ENCODE measurements around the gene ACOX1. TPM values are rescaled to one million over a fixed set of nuclear protein-coding genes. Genes with fewer than 3 reads are reported as not detected.
A peak's percentile ranks its signal among the peaks of the same experiment; 100 is the strongest.

ACOX1 gene
- total RNA-seq, 4 donors from 2014 or later, result 46.9 to 73.3 (median 62.3) TPM

- intact Hi-C loops (cut with DNase I), result no loop called here
- peaks cover 11 to 46% (median 26%) of the 10 kb centered on the region in 3 donors for H3K4me1 ChIP-seq
- DNase-seq, result no peak
- H3K9me3 ChIP-seq, result no peaks in the 10 kb centered on the region
- peak overlapping the region in 3 of 4 donors; percentile 35 to 46 (median 38) for H3K27ac ChIP-seq
- H3K4me3 ChIP-seq, result no peak overlapping the region
- H3K27me3 ChIP-seq, result no peaks in the 10 kb centered on the region
- 13 to 33% methylated on average over 3 to 6 of the region's 31 CpGs for WGBS, 2 donors
- peaks cover 0 to 49% (median 0%) of the 10 kb centered on the region in 3 donors for H3K36me3 ChIP-seq
- no peak for TF ChIP-seq POLR2A (IDR thresholded peaks at IDR 0.05)
- TF ChIP-seq, protein P1, sequence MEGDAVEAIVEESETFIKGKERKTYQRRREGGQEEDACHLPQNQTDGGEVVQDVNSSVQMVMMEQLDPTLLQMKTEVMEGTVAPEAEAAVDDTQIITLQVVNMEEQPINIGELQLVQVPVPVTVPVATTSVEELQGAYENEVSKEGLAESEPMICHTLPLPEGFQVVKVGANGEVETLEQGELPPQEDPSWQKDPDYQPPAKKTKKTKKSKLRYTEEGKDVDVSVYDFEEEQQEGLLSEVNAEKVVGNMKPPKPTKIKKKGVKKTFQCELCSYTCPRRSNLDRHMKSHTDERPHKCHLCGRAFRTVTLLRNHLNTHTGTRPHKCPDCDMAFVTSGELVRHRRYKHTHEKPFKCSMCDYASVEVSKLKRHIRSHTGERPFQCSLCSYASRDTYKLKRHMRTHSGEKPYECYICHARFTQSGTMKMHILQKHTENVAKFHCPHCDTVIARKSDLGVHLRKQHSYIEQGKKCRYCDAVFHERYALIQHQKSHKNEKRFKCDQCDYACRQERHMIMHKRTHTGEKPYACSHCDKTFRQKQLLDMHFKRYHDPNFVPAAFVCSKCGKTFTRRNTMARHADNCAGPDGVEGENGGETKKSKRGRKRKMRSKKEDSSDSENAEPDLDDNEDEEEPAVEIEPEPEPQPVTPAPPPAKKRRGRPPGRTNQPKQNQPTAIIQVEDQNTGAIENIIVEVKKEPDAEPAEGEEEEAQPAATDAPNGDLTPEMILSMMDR (IDR thresholded peaks at IDR 0.05), result peak; percentile 25 to 79 (median 64)
Observed at GRCh38 chr17:76000016-76000754, 21.2 kb upstream of the ACOX1 start.

DNA sequence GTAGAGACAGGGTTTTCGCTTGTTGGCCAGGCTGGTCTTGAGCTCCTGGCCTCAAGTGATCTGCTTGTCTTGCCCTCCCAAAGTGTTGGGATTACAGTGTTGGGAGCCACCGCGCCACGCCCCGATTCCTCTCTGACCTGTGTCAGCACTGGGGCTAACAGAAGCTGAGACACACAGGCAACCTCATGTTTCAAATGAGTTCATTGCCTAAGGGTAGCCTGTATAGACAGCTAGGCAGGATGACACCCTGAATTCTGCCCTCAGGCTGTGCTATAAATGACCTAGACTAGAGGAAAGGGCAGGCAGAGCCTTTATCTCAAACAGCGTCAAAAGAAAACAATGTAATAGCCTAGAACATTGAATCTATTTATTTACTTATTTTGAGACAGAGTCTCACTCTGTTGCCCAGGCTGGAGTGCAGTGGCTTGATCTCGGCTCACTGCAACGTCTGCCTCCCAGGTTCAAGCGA is 19.4 kb upstream of the ACOX1 start:
- no peak overlapping the region for H3K4me3 ChIP-seq
- H3K27ac ChIP-seq, result peak overlapping the region in 2 of 4 donors; percentile 74 to 76
- intact Hi-C loops (cut with DNase I), result no loop called here
- peaks cover 11 to 44% (median 26%) of the 10 kb centered on the region in 3 donors for H3K4me1 ChIP-seq
- H3K9me3 ChIP-seq, result no peaks in the 10 kb centered on the region
- H3K36me3 ChIP-seq, result peaks cover 0 to 49% (median 0%) of the 10 kb centered on the region in 3 donors
- 87 to 90% methylated on average over 6 to 7 of the region's 9 CpGs for WGBS, 2 donors
- no peak for DNase-seq
- TF ChIP-seq POLR2A (IDR thresholded peaks at IDR 0.05), result no peak
- no peaks in the 10 kb centered on the region for H3K27me3 ChIP-seq

DNA sequence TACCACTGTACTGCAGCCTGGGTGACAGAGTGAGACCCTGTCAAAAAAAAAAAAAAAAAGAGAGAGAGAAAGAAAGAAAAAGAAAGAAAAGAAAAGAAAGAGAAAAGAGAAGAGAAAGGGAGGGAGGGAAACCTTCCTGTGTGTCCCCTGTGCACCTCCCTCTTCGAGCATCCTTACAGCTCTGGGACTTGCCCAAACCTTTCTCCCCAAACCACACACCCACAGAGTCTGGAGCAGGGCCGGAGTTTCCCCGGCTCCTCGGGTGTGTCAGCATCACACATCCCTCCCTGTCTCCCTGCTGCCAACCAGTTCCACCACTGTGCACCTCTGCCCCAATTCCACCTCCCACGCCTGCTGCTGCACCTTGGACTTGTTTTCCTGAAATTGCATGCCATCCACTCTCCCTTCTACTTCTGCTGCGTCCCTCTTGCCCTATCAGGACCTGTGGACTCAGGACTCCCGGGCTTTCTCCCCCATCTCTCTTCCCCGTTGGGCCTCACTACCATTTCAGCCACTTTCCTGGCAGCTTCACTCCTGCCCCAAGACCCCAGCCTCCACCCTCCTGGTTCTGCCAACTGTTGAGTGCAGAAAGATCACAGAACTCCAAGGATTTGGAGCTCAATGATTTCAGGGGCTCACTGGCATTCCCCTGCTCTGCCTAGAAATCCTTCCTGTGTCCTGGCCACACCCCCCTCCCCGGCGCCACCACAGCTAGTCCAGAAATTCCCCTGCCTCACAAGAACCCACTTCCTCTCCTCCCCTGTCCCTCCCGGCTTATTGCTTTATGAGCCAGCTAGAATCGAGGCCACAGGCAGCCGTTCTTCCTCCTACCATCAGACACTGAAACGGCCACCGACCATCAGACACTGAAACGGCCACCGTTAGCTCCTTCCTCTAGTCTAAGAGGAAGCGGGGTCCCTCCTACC is 18.0 kb upstream of the ACOX1 start:
- DNase-seq, result no peak
- H3K36me3 ChIP-seq, result peaks cover 0 to 49% (median 0%) of the 10 kb centered on the region in 3 donors
- no peaks in the 10 kb centered on the region for H3K9me3 ChIP-seq
- H3K27ac ChIP-seq, result peak overlapping the region; percentile 72 to 76 (median 74)
- H3K27me3 ChIP-seq, result no peaks in the 10 kb centered on the region
- 28 to 30% methylated on average over 18 of the region's 18 CpGs for WGBS, 2 donors
- peaks cover 11 to 44% (median 26%) of the 10 kb centered on the region in 3 donors for H3K4me1 ChIP-seq
- peak overlapping the region in 1 of 4 donors; percentile 6 for H3K4me3 ChIP-seq
- TF ChIP-seq POLR2A (IDR thresholded peaks at IDR 0.05), result no peak
- TF ChIP-seq, protein P1 (IDR thresholded peaks at IDR 0.05), result no peak
- intact Hi-C loops (cut with DNase I), result no loop called here

DNA sequence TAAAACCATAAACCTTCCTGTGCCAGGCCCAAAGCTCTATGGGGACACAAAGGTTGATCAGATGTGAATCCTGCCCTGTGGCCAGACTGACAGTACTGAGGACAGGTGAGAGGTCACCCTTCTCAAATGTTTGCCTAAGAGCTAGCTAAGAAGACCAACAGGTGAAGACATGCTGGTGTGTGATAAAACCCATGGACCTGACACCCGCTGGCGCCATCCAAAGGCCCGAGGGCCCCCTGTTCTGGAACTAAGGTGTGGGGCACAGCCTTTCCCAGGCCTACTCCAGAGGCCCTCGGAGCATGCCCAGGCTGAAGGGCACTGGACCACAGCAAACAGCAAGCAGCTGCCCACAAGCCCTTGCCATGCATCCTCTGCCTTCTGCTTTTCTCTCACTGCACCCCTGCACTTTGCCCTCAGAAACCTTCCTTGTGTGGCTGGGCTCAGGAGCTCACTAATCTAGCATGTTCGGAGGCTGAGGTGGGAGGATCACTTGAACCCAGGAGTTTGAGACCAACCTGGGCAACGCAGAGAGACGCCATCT is 16.5 kb upstream of the ACOX1 start:
- intact Hi-C loops (cut with DNase I), result no loop called here
- Histone ChIP-seq H3K4me1 (peaks cover 11 to 34% (median 22%) of the 10 kb centered on the region in 3 donors), H3K9me3 (no peaks in the 10 kb centered on the region), H3K27me3 (no peaks in the 10 kb centered on the region), H3K27ac (no peak overlapping the region), H3K4me3 (no peak overlapping the region), H3K36me3 (peaks cover 0 to 61% (median 0%) of the 10 kb centered on the region in 3 donors)
- no peak for DNase-seq
- WGBS, 2 donors, result 89 to 92% methylated on average over 3 to 7 of the region's 7 CpGs
- no peak for TF ChIP-seq POLR2A (IDR thresholded peaks at IDR 0.05)
- TF ChIP-seq, protein P1 (IDR thresholded peaks at IDR 0.05), result no peak

DNA sequence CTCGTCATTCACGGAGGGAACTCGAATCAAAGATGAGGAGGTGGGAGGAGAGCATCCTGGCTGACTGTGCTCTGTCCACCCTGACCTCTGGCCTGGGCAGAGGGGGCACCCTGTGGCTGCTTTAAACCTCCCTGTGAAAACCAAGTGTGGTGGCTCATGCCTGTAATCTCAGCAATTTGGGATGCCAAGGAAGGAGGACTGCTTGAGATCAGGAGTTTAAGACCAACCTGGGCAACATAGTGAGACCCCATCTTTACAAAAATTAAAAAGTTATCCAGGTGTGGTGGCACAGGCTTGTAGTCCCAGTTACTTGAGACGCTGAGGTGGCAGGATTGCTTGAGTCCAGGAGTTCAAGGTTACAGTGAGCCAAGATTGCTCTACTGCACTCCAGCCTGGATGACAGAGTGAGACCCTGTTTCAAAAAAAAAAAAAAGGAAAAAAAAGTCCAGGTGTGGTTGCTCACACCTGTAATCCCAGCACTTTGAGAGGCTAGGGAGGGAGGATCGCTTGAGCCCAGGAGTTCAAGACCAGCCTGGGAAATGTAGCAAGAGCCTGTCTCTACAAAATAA is 15.9 kb upstream of the ACOX1 start:
- Histone ChIP-seq H3K27me3 (no peaks in the 10 kb centered on the region), H3K4me3 (no peak overlapping the region), H3K4me1 (peaks cover 11 to 28% (median 16%) of the 10 kb centered on the region in 3 donors), H3K9me3 (no peaks in the 10 kb centered on the region), H3K36me3 (peaks cover 0 to 62% (median 0%) of the 10 kb centered on the region in 3 donors), H3K27ac (no peak overlapping the region)
- WGBS, 2 donors, result 55 to 83% methylated on average over 2 to 5 of the region's 5 CpGs
- intact Hi-C loops (cut with DNase I), result no loop called here
- no peak for TF ChIP-seq POLR2A (IDR thresholded peaks at IDR 0.05)
- TF ChIP-seq, protein P1 (IDR thresholded peaks at IDR 0.05), result no peak
- no peak for DNase-seq
